Measurements from ENCODE around the gene OR10C1. TPM values are rescaled to one million over a fixed set of nuclear protein-coding genes. Genes with fewer than 3 reads are reported as not detected.

The OR10C1 gene
- total and polyA plus RNA-seq, 10 of the 15 experiments (the other 5 are each of a cell fraction or from before 2014, with no cell fraction given) = not detected

- TF ChIP-seq, protein P1, sequence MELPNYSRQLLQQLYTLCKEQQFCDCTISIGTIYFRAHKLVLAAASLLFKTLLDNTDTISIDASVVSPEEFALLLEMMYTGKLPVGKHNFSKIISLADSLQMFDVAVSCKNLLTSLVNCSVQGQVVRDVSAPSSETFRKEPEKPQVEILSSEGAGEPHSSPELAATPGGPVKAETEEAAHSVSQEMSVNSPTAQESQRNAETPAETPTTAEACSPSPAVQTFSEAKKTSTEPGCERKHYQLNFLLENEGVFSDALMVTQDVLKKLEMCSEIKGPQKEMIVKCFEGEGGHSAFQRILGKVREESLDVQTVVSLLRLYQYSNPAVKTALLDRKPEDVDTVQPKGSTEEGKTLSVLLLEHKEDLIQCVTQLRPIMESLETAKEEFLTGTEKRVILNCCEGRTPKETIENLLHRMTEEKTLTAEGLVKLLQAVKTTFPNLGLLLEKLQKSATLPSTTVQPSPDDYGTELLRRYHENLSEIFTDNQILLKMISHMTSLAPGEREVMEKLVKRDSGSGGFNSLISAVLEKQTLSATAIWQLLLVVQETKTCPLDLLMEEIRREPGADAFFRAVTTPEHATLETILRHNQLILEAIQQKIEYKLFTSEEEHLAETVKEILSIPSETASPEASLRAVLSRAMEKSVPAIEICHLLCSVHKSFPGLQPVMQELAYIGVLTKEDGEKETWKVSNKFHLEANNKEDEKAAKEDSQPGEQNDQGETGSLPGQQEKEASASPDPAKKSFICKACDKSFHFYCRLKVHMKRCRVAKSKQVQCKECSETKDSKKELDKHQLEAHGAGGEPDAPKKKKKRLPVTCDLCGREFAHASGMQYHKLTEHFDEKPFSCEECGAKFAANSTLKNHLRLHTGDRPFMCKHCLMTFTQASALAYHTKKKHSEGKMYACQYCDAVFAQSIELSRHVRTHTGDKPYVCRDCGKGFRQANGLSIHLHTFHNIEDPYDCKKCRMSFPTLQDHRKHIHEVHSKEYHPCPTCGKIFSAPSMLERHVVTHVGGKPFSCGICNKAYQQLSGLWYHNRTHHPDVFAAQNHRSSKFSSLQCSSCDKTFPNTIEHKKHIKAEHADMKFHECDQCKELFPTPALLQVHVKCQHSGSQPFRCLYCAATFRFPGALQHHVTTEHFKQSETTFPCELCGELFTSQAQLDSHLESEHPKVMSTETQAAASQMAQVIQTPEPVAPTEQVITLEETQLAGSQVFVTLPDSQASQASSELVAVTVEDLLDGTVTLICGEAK (IDR thresholded peaks at IDR 0.05; ENCODE audit: borderline replicate concordance) = no peak
- TF ChIP-seq ZBTB4 (CRISPR knock-in tag; IDR thresholded peaks at IDR 0.05) (no peak), FOS (IDR thresholded peaks at IDR 0.05; ENCODE audit: borderline replicate concordance, extremely low read depth, insufficient read length) (no peak), CBFB (IDR thresholded peaks at IDR 0.05; ENCODE audit: low read depth) (no peak), CREB1 (IDR thresholded peaks at IDR 0.05; ENCODE audit: low read depth) (no peak)
- TF ChIP-seq, protein P2, sequence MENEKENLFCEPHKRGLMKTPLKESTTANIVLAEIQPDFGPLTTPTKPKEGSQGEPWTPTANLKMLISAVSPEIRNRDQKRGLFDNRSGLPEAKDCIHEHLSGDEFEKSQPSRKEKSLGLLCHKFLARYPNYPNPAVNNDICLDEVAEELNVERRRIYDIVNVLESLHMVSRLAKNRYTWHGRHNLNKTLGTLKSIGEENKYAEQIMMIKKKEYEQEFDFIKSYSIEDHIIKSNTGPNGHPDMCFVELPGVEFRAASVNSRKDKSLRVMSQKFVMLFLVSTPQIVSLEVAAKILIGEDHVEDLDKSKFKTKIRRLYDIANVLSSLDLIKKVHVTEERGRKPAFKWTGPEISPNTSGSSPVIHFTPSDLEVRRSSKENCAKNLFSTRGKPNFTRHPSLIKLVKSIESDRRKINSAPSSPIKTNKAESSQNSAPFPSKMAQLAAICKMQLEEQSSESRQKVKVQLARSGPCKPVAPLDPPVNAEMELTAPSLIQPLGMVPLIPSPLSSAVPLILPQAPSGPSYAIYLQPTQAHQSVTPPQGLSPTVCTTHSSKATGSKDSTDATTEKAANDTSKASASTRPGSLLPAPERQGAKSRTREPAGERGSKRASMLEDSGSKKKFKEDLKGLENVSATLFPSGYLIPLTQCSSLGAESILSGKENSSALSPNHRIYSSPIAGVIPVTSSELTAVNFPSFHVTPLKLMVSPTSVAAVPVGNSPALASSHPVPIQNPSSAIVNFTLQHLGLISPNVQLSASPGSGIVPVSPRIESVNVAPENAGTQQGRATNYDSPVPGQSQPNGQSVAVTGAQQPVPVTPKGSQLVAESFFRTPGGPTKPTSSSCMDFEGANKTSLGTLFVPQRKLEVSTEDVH (IDR thresholded peaks at IDR 0.05; ENCODE audit: low read depth, partially characterized antibody) = no peak
These were observed 40.5 kb downstream of the OR10C1 start (continued) for GRCh38 chr6:29479560-29479959.
